ENCODE data around the gene FNTB.

The FNTB gene

GRCh38 chr14:64938972-64939816 is 47.5 kb upstream of the FNTB start:
- Histone ChIP-seq H3K4me3 (replicated peaks; ENCODE audit: insufficient read depth, low read length) (no peak overlapping the region), H3K27ac (replicated peaks) (no peak overlapping the region), H3K27me3 (ENCODE audit: insufficient read depth, poor library complexity, severe bottlenecking) (no peaks in the 10 kb centered on the region)
- TF ChIP-seq POLR2AphosphoS5 (IDR thresholded peaks at IDR 0.05; ENCODE audit: low read depth) (no peak), GABPA (IDR thresholded peaks at IDR 0.05; ENCODE audit: low read depth) (no peak), SPI1 (IDR thresholded peaks at IDR 0.05; ENCODE audit: borderline replicate concordance, low read depth) (no peak), REST (IDR thresholded peaks at IDR 0.05; ENCODE audit: insufficient replicate concordance, low read depth) (no peak)
- no peak for DNase-seq (ENCODE audit: low read depth in 1 of 2, low spot score in 1 of 2)

- Histone ChIP-seq H3K27ac (replicated peaks) (no peak overlapping the region), H3K27me3 (ENCODE audit: insufficient read depth, poor library complexity, severe bottlenecking) (no peaks in the 10 kb centered on the region), H3K4me3 (replicated peaks; ENCODE audit: insufficient read depth, low read length) (no peak overlapping the region)
- no peak for DNase-seq (ENCODE audit: low read depth in 1 of 2, low spot score in 1 of 2)
- TF ChIP-seq POLR2AphosphoS5 (IDR thresholded peaks at IDR 0.05; ENCODE audit: low read depth) (no peak), GABPA (IDR thresholded peaks at IDR 0.05; ENCODE audit: low read depth) (no peak), REST (IDR thresholded peaks at IDR 0.05; ENCODE audit: insufficient replicate concordance, low read depth) (no peak), SPI1 (IDR thresholded peaks at IDR 0.05; ENCODE audit: borderline replicate concordance, low read depth) (no peak), CTCF (IDR thresholded peaks at IDR 0.05; ENCODE audit: insufficient read depth, low read length) (no peak)
These were observed 46.9 kb upstream of the FNTB start for GRCh38 chr14:64939817-64940190.

- Histone ChIP-seq H3K27me3 (ENCODE audit: insufficient read depth, poor library complexity, severe bottlenecking) (no peaks in the 10 kb centered on the region), H3K27ac (replicated peaks) (no peak overlapping the region), H3K4me3 (replicated peaks; ENCODE audit: insufficient read depth, low read length) (no peak overlapping the region)
- no peak for DNase-seq (ENCODE audit: low read depth in 1 of 2, low spot score in 1 of 2)
- TF ChIP-seq REST (IDR thresholded peaks at IDR 0.05; ENCODE audit: insufficient replicate concordance, low read depth) (no peak), SPI1 (IDR thresholded peaks at IDR 0.05; ENCODE audit: borderline replicate concordance, low read depth) (no peak), CTCF (IDR thresholded peaks at IDR 0.05; ENCODE audit: insufficient read depth, low read length) (no peak), GABPA (IDR thresholded peaks at IDR 0.05; ENCODE audit: low read depth) (no peak), POLR2AphosphoS5 (IDR thresholded peaks at IDR 0.05; ENCODE audit: low read depth) (no peak)
These were observed 46.3 kb upstream of the FNTB start for GRCh38 chr14:64940336-64940910.

All from HL-60 (cell line).